Stimulated activated CD8-positive, alpha-beta memory T cell treated with anti-CD3 and anti-CD28 coated beads, Interleukin-12 subunit alpha, Interleukin-12 subunit beta, amount 100 ng/mL, for 4 hours (primary cell): ENCODE measurements around the gene RFTN1.

Experiments
- DNase-seq: peaks from one replicate; pipeline ENCODE4 v3.0.0-alpha.2; 2020; ENCODE audit warnings: low read depth

RFTN1 gene

GRCh38 chr3:16301507-16301906, 212.0 kb downstream of the RFTN1 start:
- DNase-seq: no peak

DNA sequence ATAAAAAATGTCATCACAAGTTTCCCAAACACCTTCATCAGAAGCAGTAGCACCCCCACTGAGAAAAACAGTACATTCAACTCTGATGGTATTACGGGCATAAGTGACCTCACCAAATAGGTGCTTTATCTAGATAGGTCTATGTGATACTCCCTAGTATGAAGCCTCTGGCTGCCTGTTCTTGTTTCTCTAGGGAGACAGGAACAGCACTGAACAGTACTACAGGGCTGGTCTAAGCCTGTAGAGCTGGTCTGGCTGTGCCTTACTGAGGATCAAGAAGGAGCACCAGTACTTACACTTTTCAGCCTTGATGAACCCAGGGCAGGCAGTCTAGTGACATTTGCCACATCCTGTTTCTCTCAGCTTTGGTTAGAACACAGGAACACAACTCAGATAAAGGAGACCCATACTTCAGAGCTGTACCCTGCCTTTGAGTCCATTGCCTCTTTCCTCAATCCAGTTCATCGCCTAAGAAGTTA, 212.6 kb downstream of the RFTN1 start:
- no peak for DNase-seq

- DNase-seq: no peak
These were observed 213.2 kb downstream of the RFTN1 start for GRCh38 chr3:16300307-16300706.

GRCh38 chr3:16299746-16300145, 213.8 kb downstream of the RFTN1 start:
- no peak for DNase-seq

DNA sequence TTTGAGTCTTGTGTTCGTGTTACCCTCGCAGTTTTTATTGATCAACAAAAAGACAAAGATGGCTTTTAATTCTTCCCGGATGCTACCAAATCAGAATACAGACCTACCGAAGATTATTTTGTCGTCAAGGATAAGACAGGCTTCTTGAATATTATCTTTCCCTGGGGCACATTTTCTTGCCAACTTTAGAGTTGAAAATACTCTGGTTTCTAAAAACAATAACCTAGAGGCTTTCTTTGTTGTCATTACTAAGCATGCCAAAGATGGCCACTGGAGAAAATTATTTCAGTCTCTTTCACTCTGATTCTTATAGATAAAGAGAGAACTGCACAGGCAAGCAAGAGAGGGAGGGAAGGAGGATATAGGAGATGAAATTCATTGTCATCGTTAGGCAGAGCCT, 214.6 kb downstream of the RFTN1 start:
- DNase-seq: no peak

DNA sequence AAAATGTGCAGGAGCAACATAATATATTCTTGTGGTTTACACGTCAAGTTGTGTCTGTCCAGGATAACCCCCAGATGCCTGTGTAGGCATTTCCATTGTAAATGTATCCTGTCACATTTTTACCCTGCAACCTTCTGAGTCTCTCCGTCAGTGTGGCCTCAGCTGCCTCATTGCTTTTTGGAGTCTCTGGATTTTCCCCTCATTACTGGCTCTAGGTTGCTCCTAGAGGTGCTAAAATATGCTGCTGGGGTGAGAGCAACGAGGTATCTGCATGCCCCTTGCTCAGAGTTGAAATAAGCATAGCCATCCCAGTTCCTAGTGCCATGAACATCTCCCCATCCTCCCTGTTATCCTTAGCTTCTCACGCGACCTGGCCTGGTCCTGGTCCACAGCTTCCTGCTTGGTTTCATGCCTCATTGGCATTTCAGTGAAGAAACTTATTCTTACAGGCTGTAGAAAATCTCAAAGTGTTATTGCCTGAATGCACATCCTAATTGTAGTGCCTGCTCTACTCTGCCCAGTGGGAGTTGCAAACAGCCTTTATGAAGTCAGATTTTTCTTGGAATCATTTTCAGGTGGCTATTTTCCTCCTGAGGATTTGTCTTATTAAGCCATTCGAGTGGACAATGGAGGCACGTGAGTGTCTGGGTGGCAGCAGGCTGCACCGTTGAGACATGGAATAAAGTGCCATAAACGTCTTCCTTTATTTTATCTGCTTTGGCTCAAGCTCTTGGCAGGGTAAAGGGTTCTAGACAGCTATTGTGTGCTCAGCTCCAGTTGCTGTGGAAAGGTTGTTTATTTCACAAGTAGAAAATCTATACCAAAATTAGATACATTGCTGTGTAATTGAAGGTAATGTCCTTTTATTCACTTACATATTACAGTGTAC, 215.3 kb downstream of the RFTN1 start:
- DNase-seq: no peak

GRCh38 chr3:16295298-16295890, 218.1 kb downstream of the RFTN1 start:
- DNase-seq: no peak

- no peak for DNase-seq
These were observed 218.7 kb downstream of the RFTN1 start for GRCh38 chr3:16294844-16295243.

GRCh38 chr3:16290827-16291196, 222.7 kb downstream of the RFTN1 start:
- DNase-seq: no peak

GRCh38 chr3:16290007-16290826, 223.3 kb downstream of the RFTN1 start:
- no peak for DNase-seq

DNA sequence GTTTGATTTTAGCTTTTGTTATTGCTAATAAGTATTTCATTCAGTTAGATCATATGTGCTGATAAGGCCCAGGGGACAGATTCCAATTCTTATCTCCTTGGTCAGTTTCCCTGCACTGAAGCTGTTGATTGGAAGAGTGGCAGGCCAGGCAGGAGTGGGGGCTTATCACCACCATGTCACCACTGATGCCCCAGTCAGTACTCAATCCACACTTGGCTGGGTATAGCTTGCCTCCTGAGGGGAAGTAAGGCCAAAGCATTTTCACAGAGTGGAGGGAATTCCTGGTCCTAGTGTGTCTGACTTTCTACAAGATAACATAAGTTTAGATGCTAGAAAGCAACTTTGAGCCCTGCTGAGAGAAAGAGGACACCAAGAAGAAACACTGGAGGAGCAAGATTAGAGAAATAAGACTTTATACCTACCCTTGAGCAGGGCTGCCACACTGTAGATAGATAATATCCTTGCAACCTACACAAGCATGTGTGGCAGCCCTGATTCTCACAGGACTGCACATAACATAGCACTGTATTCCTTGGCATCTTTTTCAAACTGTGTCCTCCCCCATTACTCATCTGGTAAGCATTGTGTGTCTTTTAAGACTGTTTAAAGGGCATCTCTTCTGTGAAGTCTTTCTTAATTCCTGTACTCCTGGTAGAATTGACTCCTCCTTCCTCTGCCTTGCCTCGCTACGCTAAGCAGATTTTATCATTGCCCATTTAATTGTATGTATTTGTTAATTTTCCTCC, 224.2 kb downstream of the RFTN1 start:
- DNase-seq: no peak

DNA sequence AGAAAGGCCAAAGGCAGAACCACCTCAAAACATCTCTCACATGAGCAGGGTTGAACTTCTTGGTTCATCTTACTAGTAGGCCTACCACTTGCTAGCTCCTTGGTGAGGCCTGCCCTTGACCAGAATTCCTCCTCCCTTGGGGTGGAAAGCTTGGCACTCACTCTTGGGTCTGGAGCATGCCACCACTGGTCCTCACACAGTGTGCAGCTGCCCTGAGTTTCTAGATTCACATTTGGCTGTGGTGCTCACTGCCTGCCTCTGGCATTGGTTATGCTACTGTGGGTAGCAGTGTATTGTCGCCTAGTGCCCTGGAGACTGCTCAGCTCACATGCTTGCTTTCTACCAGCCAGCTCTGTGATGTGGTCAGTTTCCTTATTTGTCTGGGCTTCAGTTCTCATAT, 224.8 kb downstream of the RFTN1 start:
- DNase-seq: no peak

- no peak for DNase-seq
These were observed 226.6 kb downstream of the RFTN1 start for GRCh38 chr3:16286751-16287543.

DNA sequence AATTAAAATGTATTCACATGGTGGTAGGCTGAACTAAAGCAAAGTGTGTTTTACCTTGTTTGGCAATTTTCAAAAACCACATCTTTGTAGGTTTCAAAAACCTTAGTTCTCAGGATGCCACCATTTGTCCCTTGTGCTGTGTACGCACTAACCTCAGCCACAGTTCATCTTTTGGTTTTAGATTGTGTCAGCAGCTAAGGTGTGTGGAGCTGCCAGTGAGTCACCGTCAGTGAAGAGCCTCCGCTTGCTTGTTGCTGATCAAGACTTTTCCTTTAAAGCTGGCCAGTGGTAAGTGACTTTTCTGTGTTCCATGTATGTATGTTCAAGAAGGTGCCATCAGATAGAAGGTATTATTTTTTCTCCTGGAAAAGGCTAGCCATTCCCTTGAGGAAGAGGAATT, 227.3 kb downstream of the RFTN1 start:
- DNase-seq: peak; percentile 42

- no peak for DNase-seq
These were observed 228.9 kb downstream of the RFTN1 start for GRCh38 chr3:16284633-16285032.

DNA sequence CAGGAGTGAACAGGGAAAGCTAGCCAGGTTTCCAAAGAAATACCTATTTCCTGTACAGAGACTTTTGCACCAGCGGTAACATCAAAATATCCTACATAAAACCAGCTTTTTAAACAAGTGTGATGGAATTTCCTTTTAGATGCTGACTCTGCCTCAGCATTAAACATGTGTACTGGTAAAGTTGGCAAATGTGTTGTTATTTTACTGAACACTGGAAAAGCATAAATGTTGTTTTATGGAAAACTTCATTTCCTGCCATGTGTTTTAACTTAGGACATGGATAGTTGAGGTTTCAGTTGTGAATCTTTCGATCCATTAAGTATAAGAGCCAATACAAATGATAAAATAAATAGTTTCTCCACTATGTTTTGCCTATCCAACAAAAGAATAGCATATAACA, 232.8 kb downstream of the RFTN1 start:
- DNase-seq: no peak

DNA sequence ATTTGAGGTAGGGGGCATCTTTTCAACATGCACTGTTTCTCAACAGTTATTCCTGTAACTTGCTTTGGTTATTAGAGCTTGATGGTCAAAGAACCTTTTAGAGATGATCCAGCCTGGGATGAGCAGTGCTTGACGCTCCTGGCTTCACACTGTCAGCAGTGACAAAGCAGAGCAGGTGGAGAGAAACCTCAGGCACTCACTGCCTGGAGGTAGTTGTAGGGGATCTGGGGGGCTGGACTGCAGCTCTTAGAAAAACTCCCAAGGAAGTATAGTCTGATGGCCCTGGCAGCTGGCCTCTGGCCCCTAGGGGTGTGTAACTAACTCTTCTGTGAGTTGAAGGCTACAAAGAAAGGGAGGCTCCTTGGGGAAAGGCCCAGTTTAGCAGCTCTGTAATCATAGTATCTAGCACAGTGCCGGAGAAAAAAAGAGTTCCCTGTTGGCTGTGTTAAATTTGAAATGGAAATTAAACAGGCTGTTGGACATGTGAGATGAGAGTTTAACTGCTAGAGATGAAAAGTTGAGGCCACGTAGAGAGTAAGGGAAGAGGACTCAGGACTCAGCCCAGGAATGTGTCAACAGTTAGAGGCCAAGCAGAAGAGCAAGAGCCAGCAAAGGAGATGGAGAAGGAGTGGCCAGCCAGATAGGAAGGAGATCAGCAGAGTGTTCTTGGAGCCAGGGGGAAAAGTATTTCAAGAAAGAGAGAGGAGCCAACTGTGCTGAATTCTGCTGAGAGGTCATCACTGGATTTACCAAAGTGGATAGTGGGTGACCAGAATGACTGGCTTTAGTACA, 234.3 kb downstream of the RFTN1 start:
- DNase-seq: no peak

- DNase-seq: no peak
These were observed 236.0 kb downstream of the RFTN1 start for GRCh38 chr3:16277471-16277870.

- no peak for DNase-seq
These were observed 239.6 kb downstream of the RFTN1 start for GRCh38 chr3:16273867-16274266.

DNA sequence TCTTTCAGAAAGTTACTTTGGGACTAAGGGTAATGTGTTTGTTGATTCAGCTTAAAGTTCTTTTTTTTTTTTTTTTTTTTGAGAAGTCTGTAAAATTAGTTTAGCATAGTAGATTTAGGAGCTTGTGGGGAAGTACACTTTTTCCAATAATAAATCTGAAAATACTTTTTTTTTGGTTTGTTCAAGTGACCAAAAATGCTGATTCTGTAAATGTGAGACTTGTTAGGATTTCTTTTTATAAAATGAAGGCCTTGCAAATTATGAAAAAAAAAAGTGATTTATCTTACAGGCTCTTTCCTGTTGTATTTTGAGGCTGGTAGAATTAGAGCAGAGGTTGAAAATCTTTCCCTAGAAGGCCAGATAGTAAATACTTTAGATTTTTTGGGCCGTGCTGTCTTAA, 240.9 kb downstream of the RFTN1 start:
- no peak for DNase-seq
